ENCODE data around the gene ANXA1.

- TF ChIP-seq CTCF (IDR thresholded peaks at IDR 0.05) (no peak), ZFX (IDR thresholded peaks at IDR 0.05; ENCODE audit: borderline replicate concordance) (no peak)
These were observed 61.6 kb downstream of the ANXA1 start for GRCh38 chr9:73213300-73213699.
